ENCODE data around the gene LMO1.

- no peak for TF ChIP-seq CTCF (conservative IDR thresholded peaks at IDR 0.05; ENCODE audit: low read length)
- TF ChIP-seq EZH2phosphoT487 (IDR thresholded peaks at IDR 0.05; ENCODE audit: borderline replicate concordance, low read depth, low read length) = no peak
Observed at GRCh38 chr11:8241373-8242117, 22.1 kb downstream of the LMO1 start.

Data from OCI-LY7 (cell line).